Muscle of leg (tissue), 11 donors: ENCODE measurements around the gene FKBP1B. TPM values are rescaled to one million over a fixed set of nuclear protein-coding genes. Genes with fewer than 3 reads are reported as not detected.
A peak's percentile ranks its signal among the peaks of the same experiment; 100 is the strongest.

ENCODE experiments used
- DNase-seq: peaks from one replicate; pipeline ENCODE4 v3.0.0; 2013
- H3K27ac ChIP-seq: one replicate; pipeline ENCODE4 v1.5.1; 2013; ENCODE audit warnings: mild to moderate bottlenecking, low read length, control low read depth
- H3K27me3 ChIP-seq: one replicate; pipeline ENCODE4 v1.6.1; 2013; ENCODE audit warnings: low read length; ENCODE audit not compliant: control insufficient read depth, insufficient read depth
- H3K36me3 ChIP-seq: one replicate; pipeline ENCODE4 v1.6.1; 2013; ENCODE audit warnings: low read length; ENCODE audit not compliant: control insufficient read depth, insufficient read depth
- H3K4me1 ChIP-seq: one replicate; pipeline ENCODE4 v1.6.1; 2013; ENCODE audit warnings: low read length; ENCODE audit not compliant: control insufficient read depth, insufficient read depth
- H3K4me3 ChIP-seq: one replicate; pipeline ENCODE4 v1.5.1; 2013; ENCODE audit warnings: low read length, control low read depth
- H3K9me3 ChIP-seq: replicated peaks from 2 replicates; pipeline ENCODE4 v1.6.1; 2013; ENCODE audit warnings: low read depth, low read length; ENCODE audit not compliant: control insufficient read depth
- WGBS: methylation state at CpG from one replicate; pipeline ENCODE4 v1.1.5; 2013; ENCODE audit warnings: missing lambda C conversion rate; ENCODE audit not compliant: insufficient coverage; 5-methylcytosine and 5-hydroxymethylcytosine counted together
- polyA plus RNA-seq, 8 donors: library from polyadenylated mRNA; unstranded; fragments of 120-200 nt; gene quantifications; one replicate each; pipeline versions ENCODE4 v1.2.1 to v1.2.3, GENCODE V29; 2013; ENCODE audit warnings: inconsistent platforms in 1 of 8, low replicate concordance in 1 of 8; ENCODE audit not compliant: insufficient read length in 8 of 8, insufficient read depth in 1 of 8
- total RNA-seq: library from RNA; stranded (reverse); fragments of 120-200 nt; gene quantifications from one replicate; pipeline ENCODE4 v1.2.4, GENCODE V29; 2013

The FKBP1B gene
- total and polyA plus RNA-seq, 9 donors = 2.1 to 4.5 (median 3.2) TPM

GRCh38 chr2:24046599-24046929 lies 3.0 kb upstream of the FKBP1B start:
- peaks cover 16% of the 10 kb centered on the region for H3K4me1 ChIP-seq

GRCh38 chr2:24046930-24047702 lies 2.4 kb upstream of the FKBP1B start, which contains the start of gene WDCP:
TSS of gene WDCP (minus strand) at chr2:24047391. CDS start at chr2:24039494, 7,897 bp downstream.
- peaks cover 16% of the 10 kb centered on the region for H3K4me1 ChIP-seq
- no peaks in the 10 kb centered on the region for H3K9me3 ChIP-seq
- peaks cover 9% of the 10 kb centered on the region for H3K27me3 ChIP-seq
- DNase-seq = peak; percentile 100
- H3K27ac ChIP-seq = peak within 1 kb of the TSS; percentile 70
- H3K36me3 ChIP-seq = no peaks in the 10 kb centered on the region
- under 1% methylated on average over 32 of the region's 38 CpGs for WGBS
- H3K4me3 ChIP-seq = peak within 1 kb of the TSS; percentile 72

More at GRCh38 chr2:24046599-24046929, 3.0 kb upstream of the FKBP1B start:
- peak overlapping the region; percentile 72 for H3K4me3 ChIP-seq
- DNase-seq = no peak
- no peaks in the 10 kb centered on the region for H3K9me3 ChIP-seq
- no peaks in the 10 kb centered on the region for H3K36me3 ChIP-seq
- no peak overlapping the region for H3K27ac ChIP-seq
- no CpG with 5 or more reads among the region's 2 CpGs for WGBS
- peaks cover 9% of the 10 kb centered on the region for H3K27me3 ChIP-seq

- 24% methylated on average over 6 of the region's 8 CpGs for WGBS
- H3K27me3 ChIP-seq = peaks cover 9% of the 10 kb centered on the region
- no peaks in the 10 kb centered on the region for H3K9me3 ChIP-seq
- no peak overlapping the region for H3K4me3 ChIP-seq
- no peak overlapping the region for H3K27ac ChIP-seq
- peaks cover 16% of the 10 kb centered on the region for H3K4me1 ChIP-seq
- H3K36me3 ChIP-seq = no peaks in the 10 kb centered on the region
- DNase-seq = peak; percentile 11
Measured at GRCh38 chr2:24047703-24048033, 1.9 kb upstream of the FKBP1B start.

- no CpG with 5 or more reads among the region's 23 CpGs for WGBS
- no peak for DNase-seq
Measured at GRCh38 chr2:24048769-24049484, 614 bp upstream of the FKBP1B start.

GRCh38 chr2:24050041-24050979 lies 769 bp downstream of the FKBP1B start:
- Histone ChIP-seq H3K36me3 (no peaks in the 10 kb centered on the region), H3K27ac (no peak overlapping the region), H3K4me3 (peak overlapping the region; percentile 59), H3K9me3 (no peaks in the 10 kb centered on the region), H3K4me1 (peaks cover 16% of the 10 kb centered on the region), H3K27me3 (peaks cover 9% of the 10 kb centered on the region)
- WGBS = under 1% methylated on average over 42 of the region's 47 CpGs
- peak; percentile 31 for DNase-seq

More at GRCh38 chr2:24048769-24049484, 614 bp upstream of the FKBP1B start:
- Histone ChIP-seq H3K4me3 (peak overlapping the region; percentile 59), H3K9me3 (no peaks in the 10 kb centered on the region), H3K27ac (no peak overlapping the region), H3K27me3 (peaks cover 9% of the 10 kb centered on the region), H3K36me3 (no peaks in the 10 kb centered on the region), H3K4me1 (peaks cover 16% of the 10 kb centered on the region)

GRCh38 chr2:24051833-24052232 lies 2.3 kb downstream of the FKBP1B start:
- WGBS = 85% methylated on average over 6 of the region's 8 CpGs

GRCh38 chr2:24052951-24053350 lies 3.4 kb downstream of the FKBP1B start:
- DNase-seq = no peak
- Histone ChIP-seq H3K9me3 (no peaks in the 10 kb centered on the region), H3K36me3 (no peaks in the 10 kb centered on the region), H3K4me3 (no peak overlapping the region), H3K27ac (no peak overlapping the region), H3K27me3 (peaks cover 9% of the 10 kb centered on the region), H3K4me1 (peaks cover 8% of the 10 kb centered on the region)
- WGBS = no CpG with 5 or more reads among the region's 1 CpG

More at GRCh38 chr2:24051833-24052232, 2.3 kb downstream of the FKBP1B start:
- H3K4me1 ChIP-seq = peaks cover 13% of the 10 kb centered on the region
- peaks cover 9% of the 10 kb centered on the region for H3K27me3 ChIP-seq
- no peak overlapping the region for H3K27ac ChIP-seq
- no peaks in the 10 kb centered on the region for H3K36me3 ChIP-seq
- H3K9me3 ChIP-seq = no peaks in the 10 kb centered on the region
- H3K4me3 ChIP-seq = no peak overlapping the region
- no peak for DNase-seq

- Histone ChIP-seq H3K4me3 (no peak overlapping the region), H3K4me1 (no peaks in the 10 kb centered on the region), H3K27me3 (no peaks in the 10 kb centered on the region), H3K27ac (no peak overlapping the region), H3K36me3 (no peaks in the 10 kb centered on the region), H3K9me3 (no peaks in the 10 kb centered on the region)
- 77% methylated on average over 6 of the region's 8 CpGs for WGBS
- DNase-seq = no peak
Measured at GRCh38 chr2:24054366-24055010, 4.9 kb downstream of the FKBP1B start.

GRCh38 chr2:24055750-24056149 lies 6.2 kb downstream of the FKBP1B start:
- Histone ChIP-seq H3K27me3 (no peaks in the 10 kb centered on the region), H3K9me3 (no peaks in the 10 kb centered on the region), H3K4me3 (no peak overlapping the region), H3K4me1 (no peaks in the 10 kb centered on the region), H3K27ac (no peak overlapping the region), H3K36me3 (no peaks in the 10 kb centered on the region)
- DNase-seq = no peak
- 97% methylated on average over 4 of the region's 6 CpGs for WGBS
